Measurements from ENCODE around the gene HBA1.

- no peak for TF ChIP-seq CTCF (IDR thresholded peaks at IDR 0.05; ENCODE audit: poor library complexity, severe bottlenecking)
- TF ChIP-seq EZH2 (IDR thresholded peaks at IDR 0.05; ENCODE audit: borderline replicate concordance, insufficient read depth, low read length, poor library complexity, severe bottlenecking) = no peak
- no peak for TF ChIP-seq EP300 (conservative IDR thresholded peaks at IDR 0.05; ENCODE audit: poor library complexity, severe bottlenecking)
- TF ChIP-seq RAD21 (conservative IDR thresholded peaks at IDR 0.05) = no peak
- no peak for TF ChIP-seq POLR2AphosphoS5 (IDR thresholded peaks at IDR 0.05)
- TF ChIP-seq SMC3 (conservative IDR thresholded peaks at IDR 0.05; ENCODE audit: poor library complexity) = no peak
- no peak for TF ChIP-seq TAF1 (IDR thresholded peaks at IDR 0.05; ENCODE audit: low read depth)
- no peak for TF ChIP-seq REST (IDR thresholded peaks at IDR 0.05; ENCODE audit: borderline replicate concordance)
- TF ChIP-seq MXI1 (conservative IDR thresholded peaks at IDR 0.05; ENCODE audit: poor library complexity, severe bottlenecking) = no peak
These were observed 3.0 kb downstream of the HBA1 start for GRCh38 chr16:179211-180092.

All from neural cell (in vitro differentiated cells).